GM12865 (cell line): ENCODE results near the gene KSR1.

Experiments used
- DNase-seq: peaks from one replicate; pipeline ENCODE4 v3.0.0; 2010; ENCODE audit warnings: low read depth
- H3K4me3 ChIP-seq: 2 replicates; pipeline ENCODE4 v1.5.1; 2011; ENCODE audit warnings: mild to moderate bottlenecking, low read depth, low read length, control low read depth
- TF ChIP-seq, protein P1 (sequence below): IDR thresholded peaks from 2 replicates; pipeline ENCODE4 v1.5.1; 2011; ENCODE audit warnings: low read length, control low read depth, low read depth, inconsistent platforms; ENCODE audit not compliant: insufficient read depth; ENCODE audit errors: missing control alignments

Gene KSR1

GRCh38 chr17:27550291-27550930 lies 94.2 kb downstream of the KSR1 start:
- TF ChIP-seq, protein P1, sequence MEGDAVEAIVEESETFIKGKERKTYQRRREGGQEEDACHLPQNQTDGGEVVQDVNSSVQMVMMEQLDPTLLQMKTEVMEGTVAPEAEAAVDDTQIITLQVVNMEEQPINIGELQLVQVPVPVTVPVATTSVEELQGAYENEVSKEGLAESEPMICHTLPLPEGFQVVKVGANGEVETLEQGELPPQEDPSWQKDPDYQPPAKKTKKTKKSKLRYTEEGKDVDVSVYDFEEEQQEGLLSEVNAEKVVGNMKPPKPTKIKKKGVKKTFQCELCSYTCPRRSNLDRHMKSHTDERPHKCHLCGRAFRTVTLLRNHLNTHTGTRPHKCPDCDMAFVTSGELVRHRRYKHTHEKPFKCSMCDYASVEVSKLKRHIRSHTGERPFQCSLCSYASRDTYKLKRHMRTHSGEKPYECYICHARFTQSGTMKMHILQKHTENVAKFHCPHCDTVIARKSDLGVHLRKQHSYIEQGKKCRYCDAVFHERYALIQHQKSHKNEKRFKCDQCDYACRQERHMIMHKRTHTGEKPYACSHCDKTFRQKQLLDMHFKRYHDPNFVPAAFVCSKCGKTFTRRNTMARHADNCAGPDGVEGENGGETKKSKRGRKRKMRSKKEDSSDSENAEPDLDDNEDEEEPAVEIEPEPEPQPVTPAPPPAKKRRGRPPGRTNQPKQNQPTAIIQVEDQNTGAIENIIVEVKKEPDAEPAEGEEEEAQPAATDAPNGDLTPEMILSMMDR = no peak
- no peak for DNase-seq
- no peak overlapping the region for H3K4me3 ChIP-seq

- no peak for DNase-seq
- TF ChIP-seq, protein P1 = no peak
- H3K4me3 ChIP-seq = no peak overlapping the region
Observed at GRCh38 chr17:27550974-27551505, 94.8 kb downstream of the KSR1 start.

- no peak overlapping the region for H3K4me3 ChIP-seq
- TF ChIP-seq, protein P1 = no peak
- DNase-seq = no peak
Observed at GRCh38 chr17:27551701-27552248, 95.5 kb downstream of the KSR1 start.

DNA sequence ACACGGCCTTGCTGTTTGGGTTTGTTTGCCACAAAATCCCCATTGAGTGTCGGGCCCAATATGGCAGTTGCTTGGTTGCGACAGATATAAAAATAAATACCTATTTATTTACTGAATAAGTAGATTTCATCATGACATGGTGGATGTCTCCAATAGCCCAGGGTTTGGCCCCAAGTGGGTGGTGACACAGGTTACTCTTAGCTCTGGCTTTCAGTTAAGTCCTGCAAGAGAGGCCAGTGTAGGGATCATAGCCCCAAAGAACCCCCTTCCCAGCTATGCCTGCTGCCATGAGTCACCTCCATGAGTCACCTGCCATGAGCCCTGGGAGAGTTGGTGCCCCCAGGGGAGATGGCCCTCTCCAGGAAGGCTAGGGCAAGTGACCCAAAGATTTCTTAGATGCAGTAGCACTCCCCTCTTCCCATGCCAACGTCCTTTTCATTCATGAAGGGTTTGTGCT lies 96.1 kb downstream of the KSR1 start:
- TF ChIP-seq, protein P1 = no peak

GRCh38 chr17:27553019-27553511 lies 96.8 kb downstream of the KSR1 start:
- TF ChIP-seq, protein P1 = no peak
- no peak overlapping the region for H3K4me3 ChIP-seq
- no peak for DNase-seq

More for the DNA sequence above, 96.1 kb downstream of the KSR1 start:
- DNase-seq = no peak
- H3K4me3 ChIP-seq = no peak overlapping the region

GRCh38 chr17:27554152-27554551 lies 97.9 kb downstream of the KSR1 start:
- DNase-seq = no peak
- TF ChIP-seq, protein P1 = no peak
- H3K4me3 ChIP-seq = no peak overlapping the region
